H1 (cell line): ENCODE data around the gene KCTD21. TPM values are rescaled to one million over a fixed set of nuclear protein-coding genes. Genes with fewer than 3 reads are reported as not detected.

Source experiments
- CTCF ChIA-PET: fragments of 300-600 bp; sonication (Branson Sonifier 250); formaldehyde crosslinking; loops from one replicate; lab custom pipeline; 2021; ENCODE audit not compliant: partially characterized antibody; lab: Charles Lee
- POLR2A ChIA-PET: fragments of 300-600 bp; sonication (Branson Sonifier 250); formaldehyde crosslinking; loops from one replicate; lab custom pipeline; 2021; ENCODE audit warnings: inconsistent platforms; ENCODE audit not compliant: partially characterized antibody; lab: Charles Lee
- DNase-seq, 2 experiments: peaks; one replicate each; pipeline versions ENCODE4 v3.0.0 to v3.0.0-alpha.2; 2010 to 2022; ENCODE audit warnings: low spot score in 2 of 2, low read depth in 1 of 2, mixed read lengths in 1 of 2
- FAIRE-seq: peaks from 2 replicates; lab custom pipeline; 2011; peaks lifted over from hg19 to GRCh38; lab: Jason Lieb, UNC
- H2AFZ ChIP-seq: 2 replicates; pipeline ENCODE4 v1.8.1; 2012; ENCODE audit warnings: low read length, inconsistent platforms
- H2AK5ac ChIP-seq: 2 replicates; pipeline ENCODE4 v1.6.1; 2013; ENCODE audit warnings: low read depth, low read length
- H2BK120ac ChIP-seq: replicated peaks from 2 replicates; pipeline ENCODE3; 2013; ENCODE audit warnings: low read depth, low read length, inconsistent platforms
- H2BK12ac ChIP-seq: 2 replicates; pipeline ENCODE4 v1.6.1; 2013; ENCODE audit warnings: low read depth, low read length
- H2BK15ac ChIP-seq: 2 replicates; pipeline ENCODE4 v1.6.1; 2013; ENCODE audit warnings: low read length
- H2BK20ac ChIP-seq: 2 replicates; pipeline ENCODE4 v1.6.1; 2013; ENCODE audit warnings: low read length
- H2BK5ac ChIP-seq: 2 replicates; pipeline ENCODE4 v1.6.1; 2013; ENCODE audit warnings: low read depth, low read length
- H3K14ac ChIP-seq: 2 replicates; pipeline ENCODE4 v1.6.1; 2013; ENCODE audit warnings: inconsistent platforms; ENCODE audit not compliant: insufficient read length
- H3K18ac ChIP-seq: 2 replicates; pipeline ENCODE4 v1.6.1; 2013; ENCODE audit warnings: low read length; ENCODE audit errors: extremely low read depth
- H3K23ac ChIP-seq: 2 replicates; pipeline ENCODE4 v1.6.1; 2013; ENCODE audit warnings: inconsistent platforms; ENCODE audit not compliant: insufficient read length
- H3K23me2 ChIP-seq: 2 replicates; pipeline ENCODE4 v1.6.1; 2013; ENCODE audit warnings: low read depth, low read length
- H3K27ac ChIP-seq: 2 replicates; pipeline ENCODE4 v1.6.1; 2011; ENCODE audit warnings: low read depth, low read length, inconsistent platforms
- H3K27me3 ChIP-seq, 4 experiments: replicated peaks in 1 of 4; 1 replicate in 1 of 4; 2 replicates in 3 of 4; pipeline versions ENCODE4 v1.6.1 to v1.8.1; 2011 to 2013; ENCODE audit warnings: low read length in 3 of 4, mild to moderate bottlenecking in 3 of 4, inconsistent platforms in 2 of 4, mixed read lengths in 2 of 4, moderate library complexity in 1 of 4; ENCODE audit not compliant: control insufficient read depth in 3 of 4, insufficient read depth in 3 of 4; ENCODE audit errors: extremely low read depth in 1 of 4
- H3K36me3 ChIP-seq, 4 experiments: 2 replicates each; pipeline versions ENCODE4 v1.6.1 to v1.8.1; 2011 to 2013; ENCODE audit warnings: mild to moderate bottlenecking in 4 of 4, low read length in 3 of 4, moderate library complexity in 2 of 4, control low read depth in 1 of 4, inconsistent platforms in 1 of 4; ENCODE audit not compliant: insufficient read depth in 4 of 4, control insufficient read depth in 2 of 4
- H3K4ac ChIP-seq: replicated peaks from 2 replicates; pipeline ENCODE3; 2013; ENCODE audit warnings: low read length, low read depth, mixed read lengths, inconsistent platforms; ENCODE audit not compliant: insufficient read length
- H3K4me1 ChIP-seq, 4 experiments: replicated peaks in 1 of 4; 1 replicate in 1 of 4; 2 replicates in 3 of 4; pipeline versions ENCODE4 v1.6.1 to v1.8.1; 2011 to 2013; ENCODE audit warnings: low read length in 3 of 4, inconsistent platforms in 2 of 4, mixed read lengths in 1 of 4; ENCODE audit not compliant: insufficient read depth in 4 of 4, control insufficient read depth in 3 of 4
- H3K4me2 ChIP-seq, 2 experiments: 2 replicates each; pipeline versions ENCODE4 v1.6.1 to v1.8.1; 2011 to 2013; ENCODE audit warnings: low read depth in 2 of 2, low read length in 2 of 2, control low read depth in 1 of 2, inconsistent platforms in 1 of 2, mild to moderate bottlenecking in 1 of 2; ENCODE audit not compliant: insufficient read depth in 1 of 2
- H3K4me3 ChIP-seq, 4 experiments: fragments of 200-600, 300-600 bp in 1 of 4; sonication (generic), shearing (Covaris generic), sonication (Bioruptor Twin) in 1 of 4; 2 replicates each; pipeline versions ENCODE4 v1.5.1 to v1.8.1; 2011 to 2016; ENCODE audit warnings: low read length in 4 of 4, low read depth in 3 of 4, control low read depth in 2 of 4, inconsistent platforms in 2 of 4, mild to moderate bottlenecking in 2 of 4, mixed read lengths in 1 of 4, moderate library complexity in 1 of 4; ENCODE audit not compliant: insufficient read depth in 2 of 4; ENCODE audit errors: extremely low read depth in 1 of 4
- H3K56ac ChIP-seq: replicated peaks from 2 replicates; pipeline ENCODE3; 2013; ENCODE audit warnings: low read depth, mild to moderate bottlenecking, mixed read lengths, low read length, inconsistent platforms; ENCODE audit not compliant: insufficient read length
- H3K79me1 ChIP-seq: 2 replicates; pipeline ENCODE4 v1.6.1; 2013; ENCODE audit warnings: low read depth, low read length, control low read depth
- H3K79me2 ChIP-seq, 2 experiments: 2 replicates each; pipeline versions ENCODE4 v1.6.1 to v1.8.1; 2012 to 2013; ENCODE audit warnings: low read length in 2 of 2, mild to moderate bottlenecking in 2 of 2, inconsistent platforms in 1 of 2; ENCODE audit not compliant: insufficient read depth in 2 of 2, control insufficient read depth in 1 of 2
- H3K9ac ChIP-seq, 4 experiments: replicated peaks in 1 of 4; 1 replicate in 1 of 4; 2 replicates in 3 of 4; pipeline versions ENCODE4 v1.6.1 to v1.8.1; 2011 to 2013; ENCODE audit warnings: low read depth in 3 of 4, low read length in 3 of 4, control low read depth in 2 of 4, mild to moderate bottlenecking in 2 of 4, moderate library complexity in 2 of 4, inconsistent platforms in 1 of 4; ENCODE audit errors: extremely low read depth in 1 of 4
- H3K9me3 ChIP-seq, 2 experiments: 2 replicates each; pipeline versions ENCODE4 v1.6.1 to v1.8.1; 2012 to 2013; ENCODE audit warnings: mild to moderate bottlenecking in 2 of 2, moderate library complexity in 2 of 2, control low read depth in 1 of 2, inconsistent platforms in 1 of 2, low read depth in 1 of 2, low read length in 1 of 2, mixed read lengths in 1 of 2; ENCODE audit not compliant: insufficient read depth in 2 of 2
- H4K20me1 ChIP-seq, 2 experiments: replicated peaks in 1 of 2; 2 replicates each; pipeline versions ENCODE3 to v1.8.1; 2011 to 2013; ENCODE audit warnings: inconsistent platforms in 2 of 2, low read length in 2 of 2, mild to moderate bottlenecking in 1 of 2; ENCODE audit not compliant: insufficient read depth in 2 of 2, control insufficient read depth in 1 of 2
- H4K5ac ChIP-seq: 2 replicates; pipeline ENCODE4 v1.6.1; 2013; ENCODE audit warnings: low read length, low read depth, mixed read lengths, inconsistent platforms; ENCODE audit not compliant: insufficient read length
- H4K8ac ChIP-seq: 2 replicates; pipeline ENCODE4 v1.8.0; 2013; ENCODE audit warnings: mild to moderate bottlenecking, moderate library complexity, low read length, inconsistent platforms; ENCODE audit not compliant: insufficient read depth; ENCODE audit errors: extremely low read depth
- H4K91ac ChIP-seq: replicated peaks from 2 replicates; pipeline ENCODE3; 2013; ENCODE audit warnings: low read length, mixed read lengths, inconsistent platforms; ENCODE audit not compliant: insufficient read length
- BRCA1 ChIP-seq: IDR thresholded peaks from 2 replicates; pipeline ENCODE4 v1.6.1; 2012; ENCODE audit warnings: low read depth, low read length, improper control_type of control experiment
- E2F6 ChIP-seq: IDR thresholded peaks from 2 replicates; pipeline ENCODE4 v1.6.1; 2012; ENCODE audit warnings: inconsistent platforms
- PHF8 ChIP-seq: fragments of 200-600 bp; sonication (generic); conservative IDR thresholded peaks from 2 replicates; pipeline ENCODE4 v1.7.1; 2012; ENCODE audit warnings: low read depth, mild to moderate bottlenecking, inconsistent platforms, low read length, moderate library complexity
- SP4 ChIP-seq: IDR thresholded peaks from 2 replicates; pipeline ENCODE4 v1.6.1; 2012; ENCODE audit warnings: low read length, inconsistent platforms
- TEAD4 ChIP-seq: IDR thresholded peaks from 2 replicates; pipeline ENCODE4 v1.6.1; 2012; ENCODE audit warnings: low read depth, low read length, inconsistent platforms, mixed read lengths
- YY1 ChIP-seq: IDR thresholded peaks from 2 replicates; pipeline ENCODE4 v1.6.1; 2011; ENCODE audit warnings: low read depth, mild to moderate bottlenecking, low read length
- WGBS, 2 experiments: shearing (Covaris generic) in 1 of 2; methylation state at CpG; one replicate each; pipeline versions ENCODE4 v1.1.6 to v1.1.7; 2013 to 2015; ENCODE audit warnings: low lambda C conversion rate in 2 of 2, mixed read lengths in 2 of 2, inconsistent platforms in 1 of 2, low coverage in 1 of 2, missing lambda C conversion rate in 1 of 2; ENCODE audit not compliant: insufficient replicate concordance in 2 of 2, insufficient coverage in 1 of 2, insufficient read length in 1 of 2; ENCODE audit errors: extremely low coverage in 1 of 2, missing lambda C conversion rate in 1 of 2; 5-methylcytosine and 5-hydroxymethylcytosine counted together
- polyA plus RNA-seq, 7 experiments: library from polyadenylated mRNA; depleted of rRNA in 3 of 7; stranded (reverse) in 5 of 7; unstranded in 2 of 7; fragments of >200 nt in 5 of 7; fragments of 200-250 nt in 2 of 7; gene quantifications; 1 replicate in 5 of 7; 2 replicates in 1 of 7; 4 replicates in 1 of 7; pipeline versions ENCODE4 v1.2.1 to v1.2.3, GENCODE V29; 2011 to 2013; ENCODE audit warnings: missing spikeins in 2 of 7, mixed read lengths in 2 of 7
- total RNA-seq: library from RNA; stranded (reverse); fragmentation: NEBNext Ultra II Directional; extraction: Animal tissue kit (Norgen Biotek cat#: 25700); gene quantifications from 2 replicates; pipeline ENCODE4 v1.2.1, GENCODE V29; 2021

The KCTD21 gene
- total and polyA plus RNA-seq, 2 of the 8 experiments (the other 6 are each of a cell fraction or from before 2014, with no cell fraction given), result 3.2 to 4.1 TPM

DNA sequence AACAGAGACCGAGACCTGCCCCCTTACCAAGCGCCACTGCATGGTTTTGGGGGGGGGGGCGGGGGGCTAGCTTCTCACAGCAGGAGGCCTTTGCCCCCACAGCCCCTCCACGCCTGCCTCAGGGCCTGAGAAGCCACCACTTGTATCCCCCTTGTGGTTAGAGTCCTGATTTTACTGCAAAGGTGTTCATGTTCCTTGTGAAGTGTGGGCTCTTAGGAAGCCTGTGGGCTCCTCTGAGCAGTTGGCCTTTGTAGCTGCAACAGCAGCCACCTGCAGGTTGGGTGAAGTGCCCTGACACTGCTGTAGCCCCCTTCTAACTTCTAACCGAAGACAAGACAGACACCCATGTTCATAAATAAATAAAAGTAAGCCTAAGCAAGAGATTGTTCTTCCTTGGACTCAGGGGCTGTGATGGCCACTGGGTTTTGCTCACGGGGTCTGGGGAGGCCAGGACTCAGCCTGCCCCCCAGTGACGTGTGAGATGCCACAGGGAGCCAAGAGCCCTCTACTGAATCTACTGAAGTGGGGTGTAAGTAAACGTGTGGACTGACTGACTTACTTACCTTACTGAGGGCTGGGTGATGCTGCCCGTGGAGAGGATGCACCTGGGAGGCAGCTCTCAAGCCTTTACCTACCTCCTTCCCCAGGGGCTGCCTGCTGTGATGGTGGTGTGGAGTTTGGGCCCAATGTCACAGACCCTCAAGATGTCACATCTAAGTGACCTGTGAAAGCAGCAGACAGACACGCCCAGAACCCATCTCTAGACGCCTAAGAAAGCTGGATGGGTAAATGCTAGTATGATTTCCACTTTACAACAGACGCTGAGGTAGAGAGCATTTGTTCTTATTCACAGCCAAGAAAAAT lies 26.1 kb upstream of the KCTD21 start:
- Histone ChIP-seq H3K36me3 (peaks cover 0 to 9% (median 3%) of the 10 kb centered on the region in 4 experiments; a peak in 6 of 8 replicates), H2AFZ (no peak overlapping the region), H3K9ac (no peak overlapping the region), H3K4me2 (no peak overlapping the region), H3K23ac (no peak overlapping the region), H2BK12ac (no peak overlapping the region), H3K4me1 (no peaks in the 10 kb centered on the region), H2BK20ac (no peak overlapping the region), H4K20me1 (no peaks in the 10 kb centered on the region), H2BK120ac (no peak overlapping the region), H3K56ac (no peak overlapping the region), H3K18ac (no peak overlapping the region), H3K9me3 (no peaks in the 10 kb centered on the region), H2BK5ac (no peak overlapping the region), H4K8ac (no peak overlapping the region), H3K4me3 (no peak overlapping the region), H3K27me3 (no peaks in the 10 kb centered on the region), H3K4ac (no peak overlapping the region), H3K79me1 (0 out of 2 replicates have a peak, but pooled peaks cover 2% of the 10 kb centered on the region), H4K5ac (no peak overlapping the region), H3K14ac (no peak overlapping the region), H3K27ac (no peak overlapping the region), H3K79me2 (no peaks in the 10 kb centered on the region), H2BK15ac (no peak overlapping the region), H2AK5ac (no peak overlapping the region), H4K91ac (no peak overlapping the region), H3K23me2 (no peaks in the 10 kb centered on the region)
- DNase-seq (no peak), FAIRE-seq (no peak)
- ChIA-PET POLR2A (no interaction called here), CTCF (interaction anchor here (1.5 to 6.7 kb wide), 2 partner anchors 14 to 206 kb away, joined by 4 to 38 read pairs; no protein-coding TSS in a partner anchor)
- no peak for TF ChIP-seq BRCA1
- TF ChIP-seq E2F6, result no peak
- no peak for TF ChIP-seq SP4
- TF ChIP-seq YY1, result no peak
- TF ChIP-seq TEAD4, result no peak
- TF ChIP-seq PHF8, result no peak
- 94% methylated on average over 9 of the region's 12 CpGs; no CpG with 5 or more reads in 1 of the 2 experiments for WGBS, 2 experiments
